Left lung (tissue), 10 donors: ENCODE results near the gene TRIM23. TPM values are rescaled to one million over a fixed set of nuclear protein-coding genes. Genes with fewer than 3 reads are reported as not detected.

Experiments used
- ATAC-seq: fragments of 200-7000 bp; cut with Tn5 transposase; one replicate; pipeline ENCODE4 v1.9.1; 2020; ENCODE audit warnings: moderate library complexity
- DNase-seq, 4 donors: peaks; one replicate each; pipeline ENCODE4 v3.0.0-alpha.2; 2013 to 2020
- H3K27ac ChIP-seq, 2 donors: fragments of 200-600 bp; sonication (generic) in 1 of 2; one replicate each; pipeline versions ENCODE4 v1.5.0 to v1.8.0; 2020 to 2021
- H3K27me3 ChIP-seq, 2 donors: fragments of 200-600 bp; sonication (generic) in 1 of 2; one replicate each; pipeline versions ENCODE4 v1.5.0 to v1.8.0; 2020 to 2021
- H3K36me3 ChIP-seq, 2 donors: fragments of 200-600 bp; sonication (generic) in 1 of 2; one replicate each; pipeline versions ENCODE4 v1.5.0 to v1.8.0; 2020 to 2021
- H3K4me1 ChIP-seq, 2 donors: fragments of 200-600 bp; one replicate each; pipeline ENCODE4 v1.8.0; 2021
- H3K4me3 ChIP-seq, 2 donors: fragments of 200-600 bp; sonication (generic) in 1 of 2; one replicate each; pipeline versions ENCODE4 v1.5.0 to v1.8.0; 2020 to 2021; ENCODE audit warnings: mild to moderate bottlenecking in 1 of 2
- H3K9me3 ChIP-seq, 2 donors: fragments of 200-600 bp; sonication (generic) in 1 of 2; one replicate each; pipeline versions ENCODE4 v1.5.0 to v1.8.0; 2020 to 2021
- CTCF ChIP-seq, 2 donors: fragments of 200-600 bp; sonication (generic) in 1 of 2; IDR thresholded peaks; one replicate each; pipeline versions ENCODE4 v1.5.0 to v1.8.0; 2021; ENCODE audit warnings: antibody characterized with exemption in 2 of 2
- intact Hi-C, 2 donors: fragments of 100-400 bp; cut with DNase I; formaldehyde crosslinking; loops; one replicate each; pipeline versions ENCODE4 v1.11.2 to v1.14.2; 2022
- polyA plus RNA-seq, 6 donors: library from polyadenylated mRNA; unstranded; fragments of 120-200 nt; gene quantifications; one replicate each; pipeline ENCODE4 v1.2.1, GENCODE V29; 2013; ENCODE audit not compliant: insufficient read length in 6 of 6
- total RNA-seq, 2 donors: library from RNA; stranded (reverse); fragmentation: NEBNext Ultra II Directional; extraction: Animal tissue kit (Norgen Biotek cat#: 25700); gene quantifications; one replicate each; pipeline ENCODE4 v1.2.1, GENCODE V29; 2021
- donor health status: DM: no; HTN: yes; CAD: no.
- donor health status: DM: no; HTN: no; CAD: no.

Gene TRIM23
- total and polyA plus RNA-seq, 8 donors, result 13.6 to 32.9 (median 26.6) TPM

- intact Hi-C loops, result no loop called here
- DNase-seq, result no peak
- Histone ChIP-seq H3K27ac (no peak overlapping the region), H3K36me3 (peaks cover 2 to 30% of the 10 kb centered on the region in 2 donors), H3K4me3 (no peak overlapping the region), H3K4me1 (no peaks in the 10 kb centered on the region), H3K27me3 (no peaks in the 10 kb centered on the region), H3K9me3 (no peaks in the 10 kb centered on the region)
- TF ChIP-seq CTCF (IDR thresholded peaks at IDR 0.05), result no peak
- ATAC-seq, result no peak
Measured at GRCh38 chr5:65654713-65655112, 30.6 kb upstream of the TRIM23 start.

GRCh38 chr5:65651144-65651543 is 27.0 kb upstream of the TRIM23 start:
- Histone ChIP-seq H3K36me3 (peaks cover 2 to 29% of the 10 kb centered on the region in 2 donors), H3K9me3 (no peaks in the 10 kb centered on the region), H3K27ac (no peak overlapping the region), H3K4me3 (no peak overlapping the region), H3K27me3 (no peaks in the 10 kb centered on the region), H3K4me1 (no peaks in the 10 kb centered on the region)
- ATAC-seq, result no peak
- TF ChIP-seq CTCF (IDR thresholded peaks at IDR 0.05), result no peak
- intact Hi-C loops, result no loop called here
- DNase-seq, result no peak

- ATAC-seq, result no peak
- peaks cover 0 to 17% of the 10 kb centered on the region in 2 donors for H3K36me3 ChIP-seq
- H3K9me3 ChIP-seq, result no peaks in the 10 kb centered on the region
- no peak overlapping the region for H3K27ac ChIP-seq
- intact Hi-C loops, result no loop called here
- DNase-seq, result no peak
- H3K4me3 ChIP-seq, result no peak overlapping the region
- no peaks in the 10 kb centered on the region for H3K4me1 ChIP-seq
- no peak for TF ChIP-seq CTCF (IDR thresholded peaks at IDR 0.05)
- H3K27me3 ChIP-seq, result no peaks in the 10 kb centered on the region
Measured at GRCh38 chr5:65647941-65648340, 23.8 kb upstream of the TRIM23 start.

- no peak for TF ChIP-seq CTCF (IDR thresholded peaks at IDR 0.05)
Measured at GRCh38 chr5:65646938-65647337, 22.8 kb upstream of the TRIM23 start.

GRCh38 chr5:65640240-65640639 is 16.1 kb upstream of the TRIM23 start:
- no peak for TF ChIP-seq CTCF (IDR thresholded peaks at IDR 0.05)
- intact Hi-C loops, result no loop called here
- Histone ChIP-seq H3K4me3 (no peak overlapping the region), H3K27ac (no peak overlapping the region), H3K9me3 (no peaks in the 10 kb centered on the region), H3K36me3 (peaks cover 0 to 53% of the 10 kb centered on the region in 2 donors), H3K4me1 (no peaks in the 10 kb centered on the region), H3K27me3 (no peaks in the 10 kb centered on the region)
- DNase-seq (no peak), ATAC-seq (no peak)

More at GRCh38 chr5:65646938-65647337, 22.8 kb upstream of the TRIM23 start:
- H3K4me3 ChIP-seq, result no peak overlapping the region
- H3K9me3 ChIP-seq, result no peaks in the 10 kb centered on the region
- intact Hi-C loops, result no loop called here
- H3K36me3 ChIP-seq, result peaks cover 0 to 12% of the 10 kb centered on the region in 2 donors
- no peaks in the 10 kb centered on the region for H3K27me3 ChIP-seq
- H3K4me1 ChIP-seq, result no peaks in the 10 kb centered on the region
- no peak overlapping the region for H3K27ac ChIP-seq
- ATAC-seq (no peak), DNase-seq (no peak)
